ENCODE results near the gene HYDIN. TPM values are rescaled to one million over a fixed set of nuclear protein-coding genes. Genes with fewer than 3 reads are reported as not detected.

HYDIN gene
- total RNA-seq, 1 experiment from 2014 or later = not detected

- Histone ChIP-seq H3K9me3 (ENCODE audit: control insufficient read depth in 1 of 2, insufficient read depth in 1 of 2, low read depth in 1 of 2, low read length in 2 of 2) (no peaks in the 10 kb centered on the region), H3K4me3 (replicated peaks in 1 of 2; ENCODE audit: low read depth in 1 of 2, low read length in 2 of 2) (no peak overlapping the region), H3K27me3 (ENCODE audit: insufficient read depth, low read length) (no peaks in the 10 kb centered on the region), H3K9me2 (ENCODE audit: insufficient read depth) (no peaks in the 10 kb centered on the region), H4K20me1 (ENCODE audit: insufficient read depth) (no peaks in the 10 kb centered on the region; the same call in 1 of the 2 replicates), H2AFZ (ENCODE audit: low read depth, low read length, poor library complexity, severe bottlenecking) (no peak overlapping the region), H3K9ac (ENCODE audit: low read length) (no peak overlapping the region), H3K27ac (ENCODE audit: low read depth, low read length) (no peak overlapping the region), H3K4me1 (ENCODE audit: control insufficient read depth in 1 of 2, insufficient read depth in 2 of 2, low read length in 2 of 2) (peaks cover 7 to 12% of the 10 kb centered on the region in 2 experiments), H3K4me2 (ENCODE audit: low read length) (no peak overlapping the region), H3K36me3 (ENCODE audit: control insufficient read depth in 1 of 2, insufficient read depth in 2 of 2, low read length in 2 of 2) (no peaks in the 10 kb centered on the region), H3K79me2 (ENCODE audit: insufficient read depth, low read length) (peaks cover 91% of the 10 kb centered on the region)
- intact Hi-C loops (cut with micrococcal nuclease) = no loop called here
- ChIA-PET RAD21 (ENCODE audit: low non-redundant PET in 1 of 2, low total read pairs in 2 of 2, uncharacterized antibody in 2 of 2, unreplicated experiment in 2 of 2) (no interaction called here), CTCF (no interaction called here), POLR2A (no interaction called here)
- no TSS peak for BruUV-seq (replicated peaks)
- TF ChIP-seq SP1 (IDR thresholded peaks at IDR 0.05; ENCODE audit: low read depth) (no peak), ZNF274 (IDR thresholded peaks at IDR 0.05; ENCODE audit: low read depth, low read length) (no peak), CEBPB (IDR thresholded peaks at IDR 0.05; ENCODE audit: low read depth) (no peak), YY1 (IDR thresholded peaks at IDR 0.05; ENCODE audit: extremely low read depth, insufficient replicate concordance, low read depth, low read length) (no peak), FOSL1 (IDR thresholded peaks at IDR 0.05; ENCODE audit: low read depth) (no peak)
- ATAC-seq = no peak
- no peak for DNase-seq (ENCODE audit: low read depth, low spot score)
Measured at GRCh38 chr16:70796301-70796700, 434.2 kb downstream of the HYDIN start.

- Histone ChIP-seq H3K4me3 (replicated peaks in 1 of 2; ENCODE audit: low read depth in 1 of 2, low read length in 2 of 2) (no peak overlapping the region), H4K20me1 (ENCODE audit: insufficient read depth) (no peaks in the 10 kb centered on the region; the same call in 1 of the 2 replicates), H3K4me2 (ENCODE audit: low read length) (no peak overlapping the region), H3K27ac (ENCODE audit: low read depth, low read length) (no peak overlapping the region), H3K36me3 (ENCODE audit: control insufficient read depth in 1 of 2, insufficient read depth in 2 of 2, low read length in 2 of 2) (no peaks in the 10 kb centered on the region), H3K9me2 (ENCODE audit: insufficient read depth) (no peaks in the 10 kb centered on the region), H3K4me1 (ENCODE audit: control insufficient read depth in 1 of 2, insufficient read depth in 2 of 2, low read length in 2 of 2) (peaks cover 6 to 10% of the 10 kb centered on the region in 2 experiments), H3K9me3 (ENCODE audit: control insufficient read depth in 1 of 2, insufficient read depth in 1 of 2, low read depth in 1 of 2, low read length in 2 of 2) (no peaks in the 10 kb centered on the region), H3K9ac (ENCODE audit: low read length) (no peak overlapping the region), H3K79me2 (ENCODE audit: insufficient read depth, low read length) (peaks cover 93% of the 10 kb centered on the region), H2AFZ (ENCODE audit: low read depth, low read length, poor library complexity, severe bottlenecking) (no peak overlapping the region), H3K27me3 (ENCODE audit: insufficient read depth, low read length) (no peaks in the 10 kb centered on the region)
- ChIA-PET RAD21 (ENCODE audit: low non-redundant PET in 1 of 2, low total read pairs in 2 of 2, uncharacterized antibody in 2 of 2, unreplicated experiment in 2 of 2) (no interaction called here), POLR2A (no interaction called here), CTCF (no interaction called here)
- no peak for ATAC-seq
- no peak for DNase-seq (ENCODE audit: low read depth, low spot score)
- TF ChIP-seq POLR2A (IDR thresholded peaks at IDR 0.05; ENCODE audit: borderline replicate concordance, extremely low read depth, insufficient read depth, insufficient read length) = no peak
- no peak for TF ChIP-seq ELF1 (IDR thresholded peaks at IDR 0.05; ENCODE audit: borderline replicate concordance, low read depth)
- BruUV-seq (replicated peaks) = no TSS peak
- intact Hi-C loops (cut with micrococcal nuclease) = no loop called here
Measured at GRCh38 chr16:70795296-70795912, 435.1 kb downstream of the HYDIN start.
